Vagina (tissue), 2 donors: ENCODE data around the gene ABCG8. TPM values are rescaled to one million over a fixed set of nuclear protein-coding genes. Genes with fewer than 3 reads are reported as not detected.

Experiments
- DNase-seq, 2 donors: peaks; one replicate each; pipeline ENCODE4 v3.0.0-alpha.2; 2017; ENCODE audit errors: extremely low spot score in 2 of 2
- H3K27ac ChIP-seq: fragments of 200-600 bp; sonication (generic); one replicate; pipeline ENCODE4 v1.5.1; 2019
- H3K27me3 ChIP-seq: fragments of 200-600 bp; sonication (generic); one replicate; pipeline ENCODE4 v1.5.1; 2019
- H3K36me3 ChIP-seq, 2 donors: fragments of 200-600 bp; sonication (generic); one replicate each; pipeline ENCODE4 v1.5.1; 2017 to 2019
- H3K4me1 ChIP-seq: fragments of 200-600 bp; sonication (generic); one replicate; pipeline ENCODE4 v1.5.1; 2019
- H3K4me3 ChIP-seq, 2 donors: fragments of 200-600 bp; sonication (generic); 1 replicate in 1 of 2; 2 replicates in 1 of 2; pipeline ENCODE4 v1.5.1; 2016 to 2019
- H3K9me3 ChIP-seq: fragments of 200-600 bp; sonication (generic); one replicate; pipeline ENCODE4 v1.5.1; 2019
- POLR2A ChIP-seq, 2 donors: fragments of 450-650 bp; IDR thresholded peaks; one replicate each; pipeline ENCODE4 v1.6.1; 2017; ENCODE audit warnings: antibody characterized with exemption in 2 of 2, mild to moderate bottlenecking in 2 of 2, moderate library complexity in 2 of 2
- POLR2AphosphoS5 ChIP-seq, 2 donors: sonication (generic); formaldehyde crosslinking; IDR thresholded peaks; one replicate each; pipeline ENCODE4 v1.9.0; 2017; ENCODE audit warnings: antibody characterized with exemption in 2 of 2, mild to moderate bottlenecking in 2 of 2, low read depth in 1 of 2; ENCODE audit not compliant: insufficient read depth in 1 of 2
- intact Hi-C: fragments of 100-400 bp; cut with DNase I; formaldehyde crosslinking; loops from one replicate; pipeline ENCODE4 v1.15.1; 2023
- total RNA-seq: library from RNA; depleted of rRNA; stranded (reverse); fragments of >200 nt; gene quantifications from one replicate; pipeline ENCODE4 v1.2.3, GENCODE V29; 2016
- TF ChIP-seq, protein P1 (sequence below), 3 experiments: fragments of 450-650 bp in 2 of 3; fragments of 200-600 bp in 1 of 3; sonication (generic) in 1 of 3; IDR thresholded peaks; one replicate each; pipeline ENCODE4 v1.5.1; 2017 to 2019; ENCODE audit warnings: antibody characterized with exemption in 3 of 3, mild to moderate bottlenecking in 2 of 3, moderate library complexity in 2 of 3

Gene ABCG8
- total RNA-seq, 1 donor from 2014 or later: not detected

- Histone ChIP-seq H3K4me1 (no peaks in the 10 kb centered on the region), H3K36me3 (peaks cover 0 to 16% of the 10 kb centered on the region in 2 donors), H3K9me3 (no peaks in the 10 kb centered on the region), H3K4me3 (no peak overlapping the region), H3K27ac (no peak overlapping the region), H3K27me3 (no peaks in the 10 kb centered on the region)
- no peak for DNase-seq
- TF ChIP-seq, protein P1, sequence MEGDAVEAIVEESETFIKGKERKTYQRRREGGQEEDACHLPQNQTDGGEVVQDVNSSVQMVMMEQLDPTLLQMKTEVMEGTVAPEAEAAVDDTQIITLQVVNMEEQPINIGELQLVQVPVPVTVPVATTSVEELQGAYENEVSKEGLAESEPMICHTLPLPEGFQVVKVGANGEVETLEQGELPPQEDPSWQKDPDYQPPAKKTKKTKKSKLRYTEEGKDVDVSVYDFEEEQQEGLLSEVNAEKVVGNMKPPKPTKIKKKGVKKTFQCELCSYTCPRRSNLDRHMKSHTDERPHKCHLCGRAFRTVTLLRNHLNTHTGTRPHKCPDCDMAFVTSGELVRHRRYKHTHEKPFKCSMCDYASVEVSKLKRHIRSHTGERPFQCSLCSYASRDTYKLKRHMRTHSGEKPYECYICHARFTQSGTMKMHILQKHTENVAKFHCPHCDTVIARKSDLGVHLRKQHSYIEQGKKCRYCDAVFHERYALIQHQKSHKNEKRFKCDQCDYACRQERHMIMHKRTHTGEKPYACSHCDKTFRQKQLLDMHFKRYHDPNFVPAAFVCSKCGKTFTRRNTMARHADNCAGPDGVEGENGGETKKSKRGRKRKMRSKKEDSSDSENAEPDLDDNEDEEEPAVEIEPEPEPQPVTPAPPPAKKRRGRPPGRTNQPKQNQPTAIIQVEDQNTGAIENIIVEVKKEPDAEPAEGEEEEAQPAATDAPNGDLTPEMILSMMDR (IDR thresholded peaks at IDR 0.05): no peak
- TF ChIP-seq POLR2A (IDR thresholded peaks at IDR 0.05): no peak
- no peak for TF ChIP-seq POLR2AphosphoS5 (IDR thresholded peaks at IDR 0.05; ENCODE audit: insufficient read depth in 1 of 2, low read depth in 1 of 2)
- intact Hi-C loops: no loop called here
Measured at GRCh38 chr2:43806719-43807031, 32.1 kb upstream of the ABCG8 start.

- DNase-seq: no peak
- TF ChIP-seq, protein P1 (IDR thresholded peaks at IDR 0.05): no peak
- no peak for TF ChIP-seq POLR2AphosphoS5 (IDR thresholded peaks at IDR 0.05; ENCODE audit: insufficient read depth in 1 of 2, low read depth in 1 of 2)
- H3K36me3 ChIP-seq: peaks cover 0 to 16% of the 10 kb centered on the region in 2 donors
Measured at GRCh38 chr2:43810452-43810851, 28.3 kb upstream of the ABCG8 start.

GRCh38 chr2:43810888-43811287, 27.9 kb upstream of the ABCG8 start:
- no peaks in the 10 kb centered on the region for H3K27me3 ChIP-seq
- no peak overlapping the region for H3K27ac ChIP-seq
- H3K36me3 ChIP-seq: peaks cover 0 to 16% of the 10 kb centered on the region in 2 donors
- DNase-seq: no peak
- H3K4me1 ChIP-seq: no peaks in the 10 kb centered on the region
- TF ChIP-seq POLR2AphosphoS5 (IDR thresholded peaks at IDR 0.05; ENCODE audit: insufficient read depth in 1 of 2, low read depth in 1 of 2) (no peak), POLR2A (IDR thresholded peaks at IDR 0.05) (no peak)
- TF ChIP-seq, protein P1 (IDR thresholded peaks at IDR 0.05): no peak
- H3K9me3 ChIP-seq: no peaks in the 10 kb centered on the region
- H3K4me3 ChIP-seq: no peak overlapping the region
- intact Hi-C loops: no loop called here

More at GRCh38 chr2:43810452-43810851, 28.3 kb upstream of the ABCG8 start:
- H3K27ac ChIP-seq: no peak overlapping the region
- no peak overlapping the region for H3K4me3 ChIP-seq
- intact Hi-C loops: no loop called here
- no peaks in the 10 kb centered on the region for H3K4me1 ChIP-seq
- H3K27me3 ChIP-seq: no peaks in the 10 kb centered on the region
- H3K9me3 ChIP-seq: no peaks in the 10 kb centered on the region

DNA sequence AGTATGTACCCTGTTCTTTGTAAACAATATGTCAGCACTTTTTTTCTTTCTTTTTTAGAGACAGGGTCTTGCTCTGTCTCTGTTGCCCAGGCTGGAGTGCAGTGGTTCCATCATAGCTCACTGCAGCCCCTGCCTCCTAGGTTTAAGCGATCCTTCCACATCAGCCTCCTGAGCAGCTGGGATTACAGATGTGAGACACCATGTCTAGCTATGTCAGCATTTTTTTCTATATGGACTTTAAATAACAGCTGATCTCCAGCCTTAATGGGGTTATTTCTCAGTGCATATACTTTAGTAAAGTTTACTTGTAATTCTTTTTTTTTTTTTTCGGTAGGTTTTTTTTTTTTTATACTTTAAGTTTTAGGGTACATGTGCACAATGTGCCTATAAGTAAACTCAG, 26.8 kb upstream of the ABCG8 start:
- no peak for DNase-seq
- Histone ChIP-seq H3K4me3 (no peak overlapping the region), H3K9me3 (no peaks in the 10 kb centered on the region), H3K36me3 (peaks cover 0 to 16% of the 10 kb centered on the region in 2 donors), H3K27ac (no peak overlapping the region), H3K27me3 (no peaks in the 10 kb centered on the region), H3K4me1 (no peaks in the 10 kb centered on the region)
- intact Hi-C loops: no loop called here
- TF ChIP-seq POLR2A (IDR thresholded peaks at IDR 0.05) (no peak), POLR2AphosphoS5 (IDR thresholded peaks at IDR 0.05; ENCODE audit: insufficient read depth in 1 of 2, low read depth in 1 of 2) (no peak)
- TF ChIP-seq, protein P1 (IDR thresholded peaks at IDR 0.05): no peak

DNA sequence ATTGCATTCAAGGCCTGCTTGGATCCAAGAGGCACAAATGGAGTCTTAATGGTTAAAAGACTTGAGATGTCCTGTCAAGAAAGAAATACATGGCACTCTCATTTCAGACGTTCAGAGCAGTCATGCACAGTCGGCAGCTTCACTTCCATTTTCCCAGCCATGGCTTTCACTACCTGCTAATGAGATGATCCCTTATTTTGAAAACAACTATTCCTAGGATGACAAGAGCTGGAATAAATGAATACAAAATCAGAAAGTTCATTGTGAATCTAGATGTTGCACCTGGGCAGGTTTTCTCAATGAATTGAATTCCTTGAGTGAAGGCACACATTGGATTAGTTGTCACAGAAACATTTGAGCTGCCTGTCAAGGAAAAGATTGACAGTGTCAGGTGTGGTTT, 25.8 kb upstream of the ABCG8 start:
- Histone ChIP-seq H3K27me3 (no peaks in the 10 kb centered on the region), H3K4me3 (no peak overlapping the region), H3K36me3 (peaks cover 0 to 16% of the 10 kb centered on the region in 2 donors), H3K9me3 (no peaks in the 10 kb centered on the region), H3K27ac (no peak overlapping the region), H3K4me1 (no peaks in the 10 kb centered on the region)
- intact Hi-C loops: no loop called here
- TF ChIP-seq POLR2AphosphoS5 (IDR thresholded peaks at IDR 0.05; ENCODE audit: insufficient read depth in 1 of 2, low read depth in 1 of 2) (no peak), POLR2A (IDR thresholded peaks at IDR 0.05) (no peak)
- TF ChIP-seq, protein P1 (IDR thresholded peaks at IDR 0.05): no peak
- no peak for DNase-seq
